Smooth muscle cell (in vitro differentiated cells): ENCODE data around the gene FAM149B1. TPM values are rescaled to one million over a fixed set of nuclear protein-coding genes. Genes with fewer than 3 reads are reported as not detected.

ENCODE experiments used
- DNase-seq: peaks from one replicate; lab custom pipeline; 2025; ENCODE audit not compliant: unreplicated experiment; lab: John Stamatoyannopoulos, UW
- H2AFZ ChIP-seq: fragments of 200-600 bp; sonication (generic); 2 replicates; pipeline ENCODE4 v1.6.0; 2016; ENCODE audit warnings: antibody characterized with exemption, low read depth, mild to moderate bottlenecking
- H3F3A ChIP-seq: fragments of 200-600 bp; sonication (generic); 2 replicates; pipeline ENCODE4 v1.6.0; 2017; ENCODE audit warnings: antibody characterized with exemption, low read depth
- H3K27ac ChIP-seq: fragments of 200-600 bp; sonication (generic); 2 replicates; pipeline ENCODE4 v1.5.1; 2016; ENCODE audit warnings: low read depth, mild to moderate bottlenecking
- H3K27me3 ChIP-seq: fragments of 200-600 bp; sonication (generic); 2 replicates; pipeline ENCODE4 v1.6.1; 2016; ENCODE audit warnings: low read depth, mild to moderate bottlenecking
- H3K36me3 ChIP-seq: fragments of 200-600 bp; sonication (generic); 2 replicates; pipeline ENCODE4 v1.5.1; 2016; ENCODE audit warnings: low read depth
- H3K4me1 ChIP-seq: fragments of 200-600 bp; sonication (generic); 2 replicates; pipeline ENCODE4 v1.5.1; 2016; ENCODE audit warnings: low read depth
- H3K4me2 ChIP-seq: fragments of 200-600 bp; sonication (generic); 2 replicates; pipeline ENCODE4 v1.6.0; 2016; ENCODE audit warnings: mild to moderate bottlenecking
- H3K4me3 ChIP-seq: fragments of 200-600 bp; sonication (generic); 2 replicates; pipeline ENCODE4 v1.5.1; 2016; ENCODE audit warnings: mild to moderate bottlenecking
- H3K79me2 ChIP-seq: fragments of 200-600 bp; sonication (generic); 2 replicates; pipeline ENCODE4 v1.6.0; 2016; ENCODE audit warnings: low read depth, mild to moderate bottlenecking
- H3K9ac ChIP-seq: fragments of 200-600 bp; sonication (generic); 2 replicates; pipeline ENCODE4 v1.6.0; 2016; ENCODE audit warnings: low read depth
- H3K9me3 ChIP-seq: fragments of 200-600 bp; sonication (generic); replicated peaks from 2 replicates; pipeline ENCODE4 v1.5.1; 2016; ENCODE audit warnings: low read depth
- H4K20me1 ChIP-seq: fragments of 200-600 bp; sonication (generic); 2 replicates; pipeline ENCODE4 v1.6.0; 2016; ENCODE audit warnings: low read depth
- CTCF ChIP-seq: fragments of 200-600 bp; sonication (generic); IDR thresholded peaks from 2 replicates; pipeline ENCODE4 v1.5.1; 2017; ENCODE audit warnings: borderline replicate concordance, mild to moderate bottlenecking, antibody characterized with exemption; ENCODE audit not compliant: insufficient read depth, poor library complexity, severe bottlenecking
- WGBS: methylation state at CpG from one replicate; pipeline ENCODE4 v1.1.7; 2016; ENCODE audit warnings: low lambda C conversion rate; 5-methylcytosine and 5-hydroxymethylcytosine counted together
- polyA plus RNA-seq: library from polyadenylated mRNA; unstranded; fragments of >200 nt; fragmentation: Nextera tagmentation; extraction: Ambion mirVana; gene quantifications from 2 replicates; pipeline ENCODE4 v1.2.1, GENCODE V29; 2016
- total RNA-seq: library from RNA; depleted of rRNA; stranded (reverse); fragments of >200 nt; gene quantifications from 2 replicates; pipeline ENCODE4 v1.2.3, GENCODE V29; 2014

FAM149B1 gene
- total and polyA plus RNA-seq, 2 experiments from 2014 or later: 10.5 to 29.0 TPM

GRCh38 chr10:73263693-73264347, 95.9 kb downstream of the FAM149B1 start:
- DNase-seq: no peak
- no peak overlapping the region for H3K9ac ChIP-seq
- H3K4me3 ChIP-seq: no peak overlapping the region
- H3K4me1 ChIP-seq: no peaks in the 10 kb centered on the region
- H3K4me2 ChIP-seq: no peak overlapping the region
- WGBS: 37% methylated on average over 1 of the region's 1 CpG
- H3K27ac ChIP-seq: no peak overlapping the region
- no peaks in the 10 kb centered on the region for H3K9me3 ChIP-seq
- no peaks in the 10 kb centered on the region for H3F3A ChIP-seq
- TF ChIP-seq CTCF: peak; percentile 51
- H3K79me2 ChIP-seq: no peaks in the 10 kb centered on the region
- no peak overlapping the region for H2AFZ ChIP-seq
- H3K27me3 ChIP-seq: no peaks in the 10 kb centered on the region
- H3K36me3 ChIP-seq: no peaks in the 10 kb centered on the region
- no peaks in the 10 kb centered on the region for H4K20me1 ChIP-seq

- Histone ChIP-seq H3K9me3 (no peaks in the 10 kb centered on the region), H3K4me1 (no peaks in the 10 kb centered on the region), H4K20me1 (no peaks in the 10 kb centered on the region), H3K9ac (no peak overlapping the region), H3K36me3 (no peaks in the 10 kb centered on the region), H3K27ac (no peak overlapping the region), H3K27me3 (peaks cover under 1% of the 10 kb centered on the region), H3F3A (no peaks in the 10 kb centered on the region), H2AFZ (no peak overlapping the region), H3K79me2 (no peaks in the 10 kb centered on the region), H3K4me2 (no peak overlapping the region), H3K4me3 (no peak overlapping the region)
- no peak for DNase-seq
- 86% methylated on average over 2 of the region's 2 CpGs for WGBS
- no peak for TF ChIP-seq CTCF
Measured at GRCh38 chr10:73264423-73264822, 96.5 kb downstream of the FAM149B1 start.

- DNase-seq: no peak
- WGBS: 85% methylated on average over 3 of the region's 3 CpGs
Measured at GRCh38 chr10:73281097-73281496, 113.2 kb downstream of the FAM149B1 start.

More at GRCh38 chr10:73281097-73281496, 113.2 kb downstream of the FAM149B1 start:
- Histone ChIP-seq H3K9ac (no peak overlapping the region), H4K20me1 (no peaks in the 10 kb centered on the region), H3F3A (no peaks in the 10 kb centered on the region), H2AFZ (no peak overlapping the region), H3K4me1 (no peaks in the 10 kb centered on the region), H3K36me3 (no peaks in the 10 kb centered on the region), H3K4me2 (no peak overlapping the region), H3K79me2 (no peaks in the 10 kb centered on the region), H3K27ac (no peak overlapping the region), H3K27me3 (no peaks in the 10 kb centered on the region), H3K9me3 (no peaks in the 10 kb centered on the region), H3K4me3 (no peak overlapping the region)
- TF ChIP-seq CTCF: no peak
